AG08396 (cell line): ENCODE measurements around the gene KDSR.

Experiments used
- DNase-seq: peaks from one replicate; pipeline ENCODE4 v3.0.0; 2012; ENCODE audit warnings: low spot score, mixed read lengths

KDSR gene

GRCh38 chr18:63367053-63367953 lies at the start of gene KDSR:
KDSR (minus strand) TSS chr18:63367206; CDS start chr18:63367118, 88 bp downstream.
- DNase-seq, result peak; percentile 97

- DNase-seq, result no peak
Measured at GRCh38 chr18:63412953-63413352, 45.9 kb upstream of the KDSR start.

GRCh38 chr18:63410792-63411191 lies 43.8 kb upstream of the KDSR start:
- peak; percentile 54 for DNase-seq

- DNase-seq, result peak; percentile 27
Measured at GRCh38 chr18:63409301-63409700, 42.3 kb upstream of the KDSR start.

GRCh38 chr18:63407734-63408133 lies 40.7 kb upstream of the KDSR start:
- no peak for DNase-seq

GRCh38 chr18:63405986-63406385 lies 39.0 kb upstream of the KDSR start:
- DNase-seq, result no peak

- DNase-seq, result no peak
Measured at GRCh38 chr18:63402246-63403162, 35.5 kb upstream of the KDSR start.

- no peak for DNase-seq
Measured at GRCh38 chr18:63399300-63399699, 32.3 kb upstream of the KDSR start.

- no peak for DNase-seq
Measured at GRCh38 chr18:63397349-63397748, 30.3 kb upstream of the KDSR start.

GRCh38 chr18:63395503-63395902 lies 28.5 kb upstream of the KDSR start:
- no peak for DNase-seq

- DNase-seq, result no peak
Measured at GRCh38 chr18:63394954-63395353, 27.9 kb upstream of the KDSR start.

- no peak for DNase-seq
Measured at GRCh38 chr18:63387861-63388260, 20.9 kb upstream of the KDSR start.

GRCh38 chr18:63382843-63383242 lies 15.8 kb upstream of the KDSR start:
- DNase-seq, result no peak

- no peak for DNase-seq
Measured at GRCh38 chr18:63379639-63379962, 12.6 kb upstream of the KDSR start.

GRCh38 chr18:63378919-63379638 lies 12.1 kb upstream of the KDSR start:
- DNase-seq, result no peak

- no peak for DNase-seq
Measured at GRCh38 chr18:63377275-63377980, 10.4 kb upstream of the KDSR start.

- DNase-seq, result no peak
Measured at GRCh38 chr18:63376538-63376937, 9.5 kb upstream of the KDSR start.

GRCh38 chr18:63374540-63374939 lies 7.5 kb upstream of the KDSR start:
- DNase-seq, result no peak

GRCh38 chr18:63373161-63373560 lies 6.2 kb upstream of the KDSR start:
- no peak for DNase-seq

- no peak for DNase-seq
Measured at GRCh38 chr18:63368611-63369010, 1.6 kb upstream of the KDSR start.

GRCh38 chr18:63366213-63367052 lies 573 bp downstream of the KDSR start:
- DNase-seq, result peak; percentile 78
